H1 (cell line): ENCODE measurements around the gene MTTP. TPM values are rescaled to one million over a fixed set of nuclear protein-coding genes. Genes with fewer than 3 reads are reported as not detected.

Source experiments
- HDAC2 ChIP-seq, 2 experiments: fragments of 300-600 bp in 1 of 2; sonication (generic) in 1 of 2; IDR thresholded peaks; 2 replicates each; pipeline ENCODE4 v1.6.1; 2011 to 2012; ENCODE audit warnings: low read depth in 2 of 2, low read length in 2 of 2, mild to moderate bottlenecking in 2 of 2, moderate library complexity in 2 of 2, borderline replicate concordance in 1 of 2, inconsistent platforms in 1 of 2
- polyA plus RNA-seq, 7 experiments: library from polyadenylated mRNA; depleted of rRNA in 3 of 7; stranded (reverse) in 5 of 7; unstranded in 2 of 7; fragments of >200 nt in 5 of 7; fragments of 200-250 nt in 2 of 7; gene quantifications; 1 replicate in 5 of 7; 2 replicates in 1 of 7; 4 replicates in 1 of 7; pipeline versions ENCODE4 v1.2.1 to v1.2.3, GENCODE V29; 2011 to 2013; ENCODE audit warnings: missing spikeins in 2 of 7, mixed read lengths in 2 of 7
- total RNA-seq: library from RNA; stranded (reverse); fragmentation: NEBNext Ultra II Directional; extraction: Animal tissue kit (Norgen Biotek cat#: 25700); gene quantifications from 2 replicates; pipeline ENCODE4 v1.2.1, GENCODE V29; 2021

The MTTP gene
- total and polyA plus RNA-seq, 2 of the 8 experiments (the other 6 are each of a cell fraction or from before 2014, with no cell fraction given): 0.12 to 0.26 TPM

DNA sequence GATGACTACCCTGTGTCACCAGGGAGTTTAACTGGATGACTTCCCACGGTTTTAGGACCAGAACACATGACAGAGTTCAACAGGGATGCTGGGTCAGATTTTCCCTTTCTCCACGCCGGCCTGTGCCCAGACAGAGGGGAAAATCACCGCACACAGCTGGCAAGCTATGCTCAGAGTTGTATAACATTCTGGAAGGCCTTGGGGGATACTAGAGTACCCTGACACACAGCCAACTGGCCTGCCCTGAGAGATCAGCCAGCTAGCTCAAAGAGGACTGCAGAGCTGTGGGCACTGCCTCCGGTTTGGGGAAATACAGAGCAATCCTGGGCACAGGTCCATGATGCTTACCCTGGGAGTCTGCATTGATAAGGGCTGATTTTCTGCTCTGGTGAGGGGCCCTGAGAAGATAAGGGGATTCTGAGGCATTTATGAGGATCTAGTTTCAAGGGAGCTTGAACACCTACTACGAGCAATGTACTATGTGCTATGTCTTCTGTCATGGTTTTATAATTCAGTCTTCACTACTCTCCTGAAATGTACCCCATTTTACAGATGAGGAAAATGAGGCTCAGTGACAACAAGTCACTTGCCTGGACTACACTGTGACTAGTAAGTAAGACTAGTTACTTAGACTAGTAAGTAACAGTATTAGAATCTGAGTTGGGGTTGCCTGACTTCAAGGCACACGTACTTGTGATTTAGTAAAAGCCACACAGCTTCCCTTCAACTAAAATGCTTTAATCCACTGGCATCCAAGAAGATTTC lies 68.3 kb downstream of the MTTP start (continued):
- TF ChIP-seq HDAC2 (IDR thresholded peaks at IDR 0.05; ENCODE audit: borderline replicate concordance in 1 of 2, low read depth in 2 of 2, low read length in 2 of 2): peak in 1 of 2 experiments; percentile 73; a peak in 1 of 4 replicates
- TF ChIP-seq, all 59 proteins: peak for 2
